ENCODE results near the gene ADGRG1.

ADGRG1 gene

DNA sequence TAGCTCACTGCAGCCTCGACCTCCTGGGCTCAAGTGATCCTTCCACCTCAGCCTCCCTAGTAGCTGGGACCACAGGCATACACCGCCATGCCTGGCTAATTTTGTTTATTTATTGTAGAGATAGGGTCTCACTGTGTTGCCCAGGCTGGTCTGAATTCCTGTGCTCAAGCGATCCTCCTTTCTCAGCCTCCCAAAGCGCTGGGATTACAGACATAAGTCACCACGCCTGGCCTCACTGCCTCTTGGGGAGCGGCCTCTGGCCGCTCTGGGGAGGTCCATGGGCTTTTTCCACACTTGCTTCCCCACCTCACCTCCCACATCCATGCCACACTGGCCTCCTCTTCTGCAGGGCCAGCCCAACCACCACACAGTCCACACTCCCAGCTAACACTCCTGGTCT lies 21.4 kb downstream of the ADGRG1 start:
- H3K4me3 ChIP-seq: no peak overlapping the region
- H3K36me3 ChIP-seq: peaks cover 0 to 21% (median 0%) of the 10 kb centered on the region in 11 experiments; a peak in 3 of 22 replicates
- H3K4me1 ChIP-seq: peaks cover 76 to 100% (median 96%) of the 10 kb centered on the region in 10 experiments
- no peaks in the 10 kb centered on the region for H3K27me3 ChIP-seq
- H3K9me3 ChIP-seq (replicated peaks in 1 of 11): no peaks in the 10 kb centered on the region
- H3K4me2 ChIP-seq: peak overlapping the region in 9 of 11 experiments; percentile 8 to 90 (median 38); a peak in 14 of 22 replicates
- peak overlapping the region in 3 of 11 experiments; percentile 3 to 15 (median 4); a peak in 3 of 22 replicates for H3K9ac ChIP-seq
- no peaks in the 10 kb centered on the region for H4K20me1 ChIP-seq
- peak overlapping the region in 8 of 11 experiments; percentile 79 to 91 (median 86); a peak in 16 of 22 replicates for H3K27ac ChIP-seq
- no peak for TF ChIP-seq Cebpa-rat (IDR thresholded peaks at IDR 0.05)

GRCh38 chr16:57651344-57652333 lies 23.2 kb downstream of the ADGRG1 start:
- peaks cover 58 to 100% (median 85%) of the 10 kb centered on the region in 10 experiments for H3K4me1 ChIP-seq
- peak overlapping the region in 1 of 10 experiments; percentile 64; a peak in 2 of 20 replicates for H3K4me3 ChIP-seq
- no peak for TF ChIP-seq Cebpa-rat (IDR thresholded peaks at IDR 0.05)
- H3K27me3 ChIP-seq: no peaks in the 10 kb centered on the region
- peaks cover 0 to 21% (median 0%) of the 10 kb centered on the region in 11 experiments; a peak in 3 of 22 replicates for H3K36me3 ChIP-seq
- peak overlapping the region in 9 of 11 experiments; percentile 16 to 84 (median 81); a peak in 17 of 22 replicates for H3K27ac ChIP-seq
- no peaks in the 10 kb centered on the region for H4K20me1 ChIP-seq
- peak overlapping the region in 8 of 11 experiments; percentile 17 to 76 (median 54); a peak in 15 of 22 replicates for H3K9ac ChIP-seq
- peak overlapping the region; percentile 19 to 95 (median 90); a peak in 21 of 22 replicates for H3K4me2 ChIP-seq
- H3K9me3 ChIP-seq (replicated peaks in 1 of 11): no peaks in the 10 kb centered on the region

DNA sequence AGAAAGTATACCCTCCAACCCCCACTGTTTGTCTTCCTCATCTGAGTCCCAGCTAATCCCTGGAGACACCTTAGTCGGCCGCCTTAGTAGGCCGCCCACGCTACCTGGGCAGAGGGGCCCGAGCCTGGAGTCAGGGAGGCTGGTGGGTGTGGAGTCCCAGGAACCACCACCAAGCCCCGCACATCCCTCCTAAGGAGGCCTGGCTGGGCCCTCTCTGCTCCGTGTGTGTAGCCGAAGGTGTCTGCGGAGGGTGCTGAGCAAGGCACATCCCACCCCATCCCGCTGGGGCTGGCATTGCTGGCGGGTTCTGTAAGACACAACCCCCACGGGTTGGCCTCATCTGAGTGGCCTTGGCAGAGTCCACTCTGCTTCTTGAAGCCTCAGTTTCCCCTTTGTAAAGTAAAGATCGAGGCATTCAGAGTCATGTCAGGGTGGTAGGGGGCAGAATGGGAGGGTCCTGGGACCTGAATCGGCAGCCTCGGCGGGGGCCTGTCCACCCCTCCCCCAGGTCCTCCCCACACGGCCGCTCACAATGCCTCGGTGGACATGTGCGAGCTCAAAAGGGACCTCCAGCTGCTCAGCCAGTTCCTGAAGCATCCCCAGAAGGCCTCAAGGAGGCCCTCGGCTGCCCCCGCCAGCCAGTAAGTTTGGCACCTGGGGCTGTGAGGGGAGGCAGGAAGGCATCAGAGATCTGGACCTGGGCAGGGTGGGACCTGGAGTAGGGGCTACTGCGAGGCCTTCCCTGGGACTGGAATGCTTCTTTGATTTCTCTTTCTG lies 24.5 kb downstream of the ADGRG1 start:
- Histone ChIP-seq H3K4me1 (peaks cover 48 to 87% (median 72%) of the 10 kb centered on the region in 10 experiments), H3K27ac (peak overlapping the region in 10 of 11 experiments; percentile 31 to 84 (median 80); a peak in 18 of 22 replicates), H3K9me3 (replicated peaks in 1 of 11) (no peaks in the 10 kb centered on the region), H3K36me3 (peaks cover 0 to 21% (median 0%) of the 10 kb centered on the region in 11 experiments; a peak in 4 of 22 replicates), H4K20me1 (no peaks in the 10 kb centered on the region), H3K9ac (peak overlapping the region; percentile 44 to 76 (median 69); a peak in 20 of 22 replicates), H3K4me2 (peak overlapping the region; percentile 68 to 95 (median 90)), H3K27me3 (no peaks in the 10 kb centered on the region), H3K4me3 (peak overlapping the region in 6 of 10 experiments; percentile 19 to 64 (median 46); a peak in 9 of 20 replicates)
- TF ChIP-seq Cebpa-rat (IDR thresholded peaks at IDR 0.05): no peak

DNA sequence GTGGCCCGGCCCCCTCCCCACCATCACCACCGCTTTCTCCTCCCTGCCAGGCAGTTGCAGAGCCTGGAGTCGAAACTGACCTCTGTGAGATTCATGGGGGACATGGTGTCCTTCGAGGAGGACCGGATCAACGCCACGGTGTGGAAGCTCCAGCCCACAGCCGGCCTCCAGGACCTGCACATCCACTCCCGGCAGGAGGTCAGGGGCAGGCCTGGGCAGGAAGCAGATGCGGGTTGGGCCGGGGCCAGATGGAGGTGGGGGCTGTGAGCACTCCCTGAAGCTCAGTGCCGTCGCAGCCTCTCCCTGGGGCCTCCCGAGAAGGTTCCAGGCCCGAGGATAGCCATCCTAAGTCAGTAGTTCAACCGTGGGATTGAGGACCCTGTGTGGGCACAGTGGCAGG lies 25.5 kb downstream of the ADGRG1 start:
- Histone ChIP-seq H3K27me3 (no peaks in the 10 kb centered on the region), H4K20me1 (no peaks in the 10 kb centered on the region), H3K27ac (peak overlapping the region in 10 of 11 experiments; percentile 31 to 84 (median 80); a peak in 19 of 22 replicates), H3K4me1 (peaks cover 38 to 77% (median 62%) of the 10 kb centered on the region in 10 experiments), H3K4me3 (peak overlapping the region in 7 of 10 experiments; percentile 14 to 64 (median 45); a peak in 11 of 20 replicates), H3K36me3 (peaks cover 0 to 21% (median 0%) of the 10 kb centered on the region in 11 experiments; a peak in 4 of 22 replicates), H3K4me2 (peak overlapping the region; percentile 68 to 95 (median 90)), H3K9ac (peak overlapping the region; percentile 44 to 76 (median 69); a peak in 20 of 22 replicates), H3K9me3 (replicated peaks in 1 of 11) (no peaks in the 10 kb centered on the region)
- TF ChIP-seq Cebpa-rat (IDR thresholded peaks at IDR 0.05): no peak

GRCh38 chr16:57656342-57656955 lies 28.0 kb downstream of the ADGRG1 start:
- H3K9me3 ChIP-seq (replicated peaks in 1 of 11): no peaks in the 10 kb centered on the region
- H3K27me3 ChIP-seq: no peaks in the 10 kb centered on the region
- H3K9ac ChIP-seq: no peak overlapping the region
- no peak for TF ChIP-seq Cebpa-rat (IDR thresholded peaks at IDR 0.05)
- peak overlapping the region in 1 of 11 experiments; percentile 1; a peak in 1 of 22 replicates for H3K4me2 ChIP-seq
- H3K27ac ChIP-seq: peak overlapping the region in 3 of 11 experiments; percentile 1 to 14 (median 5); a peak in 1 of 22 replicates
- H4K20me1 ChIP-seq: no peaks in the 10 kb centered on the region
- peaks cover 0 to 28% (median 0%) of the 10 kb centered on the region in 11 experiments; a peak in 6 of 22 replicates for H3K36me3 ChIP-seq
- peaks cover 24 to 69% (median 43%) of the 10 kb centered on the region in 10 experiments for H3K4me1 ChIP-seq
- no peak overlapping the region for H3K4me3 ChIP-seq

DNA sequence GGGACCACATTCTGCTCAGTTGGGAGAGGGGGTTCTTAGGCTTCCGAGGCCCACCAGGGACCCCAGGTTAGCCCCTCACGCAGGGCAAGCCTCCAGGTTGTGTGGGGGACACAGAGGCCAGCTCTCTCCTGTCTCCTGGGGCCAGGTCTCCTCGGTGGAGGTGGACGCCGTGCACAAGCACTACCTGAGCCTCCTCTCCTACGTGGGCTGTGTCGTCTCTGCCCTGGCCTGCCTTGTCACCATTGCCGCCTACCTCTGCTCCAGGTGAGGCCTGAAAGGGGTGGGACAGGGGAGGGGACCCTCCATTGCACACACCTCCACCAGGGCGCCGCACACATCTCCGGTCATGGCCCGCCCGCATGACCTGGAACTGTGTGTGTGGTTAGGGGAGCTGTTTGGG lies 28.8 kb downstream of the ADGRG1 start:
- no peaks in the 10 kb centered on the region for H3K27me3 ChIP-seq
- H3K9ac ChIP-seq: no peak overlapping the region
- no peak for TF ChIP-seq Cebpa-rat (IDR thresholded peaks at IDR 0.05)
- H3K4me1 ChIP-seq: peaks cover 21 to 65% (median 35%) of the 10 kb centered on the region in 10 experiments
- H3K36me3 ChIP-seq: peaks cover 0 to 28% (median 0%) of the 10 kb centered on the region in 11 experiments; a peak in 8 of 22 replicates
- no peak overlapping the region for H3K4me2 ChIP-seq
- no peak overlapping the region for H3K4me3 ChIP-seq
- no peaks in the 10 kb centered on the region for H4K20me1 ChIP-seq
- H3K9me3 ChIP-seq (replicated peaks in 1 of 11): no peaks in the 10 kb centered on the region
- 0 out of 22 replicates have a peak overlapping the region, but pooled peaks of 2 of the 11 experiments have one; percentile 1 to 5 for H3K27ac ChIP-seq

GRCh38 chr16:57658130-57658877 lies 29.9 kb downstream of the ADGRG1 start:
- H3K27me3 ChIP-seq: no peaks in the 10 kb centered on the region
- H3K9ac ChIP-seq: no peak overlapping the region
- H3K4me1 ChIP-seq: peaks cover 10 to 55% (median 24%) of the 10 kb centered on the region in 10 experiments
- no peaks in the 10 kb centered on the region for H4K20me1 ChIP-seq
- H3K4me2 ChIP-seq: no peak overlapping the region
- no peak overlapping the region for H3K4me3 ChIP-seq
- peaks cover 0 to 39% (median 0%) of the 10 kb centered on the region in 11 experiments; a peak in 8 of 22 replicates for H3K36me3 ChIP-seq
- H3K9me3 ChIP-seq (replicated peaks in 1 of 11): no peaks in the 10 kb centered on the region
- TF ChIP-seq Cebpa-rat (IDR thresholded peaks at IDR 0.05): no peak
- H3K27ac ChIP-seq: no peak overlapping the region
